Effector CD8-positive, alpha-beta T cell (primary cell): ENCODE data around the gene SPHK2.
A peak's percentile ranks its signal among the peaks of the same experiment; 100 is the strongest.
"Not testable (repeated sequence)": the region's sequence is repeated elsewhere in the genome, so short reads cannot be mapped to it uniquely, and the experiment has no call there.

Experiments
- DNase-seq: peaks from one replicate; lab custom pipeline; 2025; lab: John Stamatoyannopoulos, UW

Gene SPHK2

DNA sequence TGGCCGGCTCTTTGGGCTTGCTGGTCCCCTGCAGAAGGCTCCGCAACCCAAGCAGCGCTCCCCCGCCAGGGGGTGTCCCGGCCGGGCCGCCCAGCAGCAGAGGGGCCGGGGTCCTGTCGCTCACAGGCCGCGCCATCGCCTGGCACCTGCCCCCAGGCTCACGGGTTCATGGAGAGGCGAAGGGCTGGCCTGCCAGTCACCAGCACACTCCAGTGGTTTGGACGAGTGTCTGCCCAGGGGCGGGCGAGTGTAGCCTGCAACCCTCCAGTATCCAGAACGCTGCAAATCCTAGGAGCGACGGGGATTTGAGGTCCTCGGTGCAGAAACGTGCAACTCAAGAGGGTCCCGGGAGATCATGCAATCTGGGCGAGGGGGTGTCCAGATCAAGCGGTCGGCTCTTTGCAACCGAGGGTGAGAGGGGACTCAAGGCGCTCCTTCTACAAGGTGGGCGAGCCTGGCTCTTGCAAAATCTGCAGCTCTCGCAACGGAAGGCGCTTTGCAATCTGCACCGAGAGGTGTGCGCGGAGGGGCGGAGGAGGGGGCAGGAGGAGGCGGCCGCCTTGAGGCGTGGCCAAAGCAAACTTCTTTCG is 17.6 kb downstream of the SPHK2 start, which contains the start of gene DBP:
DBP (minus strand) TSS at position 521 of the 590 bp plus-strand sequence; CDS start at position 136, 385 bp downstream.
- DNase-seq: no peak

DNA sequence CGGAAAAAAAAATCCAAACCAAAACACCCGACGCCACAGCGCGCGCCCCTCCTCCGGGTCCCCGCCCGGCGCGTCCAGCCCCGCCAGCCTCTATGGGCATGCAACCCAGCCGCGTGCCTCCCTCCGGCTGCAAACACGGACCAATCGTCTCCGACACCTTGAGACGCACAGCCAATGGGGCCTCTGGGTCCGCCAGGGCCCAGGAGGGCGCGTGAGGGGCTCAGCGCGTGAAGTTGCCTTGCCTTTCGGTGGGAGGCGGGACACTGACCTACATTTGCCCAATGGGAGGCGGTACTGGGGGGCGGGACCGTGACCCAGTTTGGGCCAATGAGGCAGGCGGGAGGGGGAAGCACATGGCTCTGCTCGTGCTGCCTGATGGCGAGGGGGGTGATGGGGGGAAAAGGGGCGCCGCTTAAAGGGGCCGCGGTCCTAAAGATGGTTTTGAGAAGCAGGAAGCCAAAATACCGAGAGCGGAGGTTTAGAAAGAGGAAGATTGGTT is 18.2 kb downstream of the SPHK2 start:
- DNase-seq: peak; percentile 99

DNA sequence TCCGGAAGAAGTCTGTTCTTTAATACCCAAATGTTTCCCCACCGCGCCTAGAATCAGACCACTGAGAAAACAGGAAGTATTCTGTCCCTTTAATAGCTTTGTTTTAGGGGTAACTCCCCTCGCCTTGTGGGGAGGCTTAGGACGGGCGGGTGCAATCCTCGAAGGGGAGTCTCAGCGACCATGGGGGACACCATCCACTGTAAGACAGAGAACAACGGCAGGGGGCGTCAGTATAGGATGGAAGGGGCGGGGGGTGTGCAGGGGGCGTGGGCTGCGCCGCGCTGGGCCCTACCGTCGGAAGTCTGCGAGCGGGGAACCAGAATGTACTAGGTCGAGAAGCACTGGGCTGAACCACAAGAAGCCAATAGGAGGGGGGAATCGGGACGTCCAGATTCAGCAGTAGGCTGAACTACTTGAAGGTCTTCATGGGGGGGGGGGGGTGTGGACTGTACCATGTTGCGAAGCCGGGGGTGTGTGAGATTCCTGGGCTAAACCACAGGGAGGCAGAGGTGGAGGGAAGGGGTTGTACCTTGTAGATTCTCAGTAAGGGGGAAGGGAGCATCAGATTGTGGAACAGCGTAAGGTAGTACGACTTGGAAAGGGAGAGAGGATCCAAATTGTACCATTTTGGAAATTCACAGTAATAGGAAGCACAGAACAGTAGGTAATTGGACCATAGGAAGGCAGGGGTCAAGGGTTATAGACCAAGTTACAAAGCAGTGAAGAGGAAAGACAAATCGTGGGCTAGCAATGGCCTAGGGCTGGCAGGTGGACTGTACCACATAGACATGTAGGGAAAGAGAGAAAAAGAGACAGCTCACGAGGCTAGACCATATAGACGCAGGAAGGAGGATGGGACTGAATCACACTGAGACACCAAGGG is 18.9 kb downstream of the SPHK2 start:
- DNase-seq: peak; percentile 83

DNA sequence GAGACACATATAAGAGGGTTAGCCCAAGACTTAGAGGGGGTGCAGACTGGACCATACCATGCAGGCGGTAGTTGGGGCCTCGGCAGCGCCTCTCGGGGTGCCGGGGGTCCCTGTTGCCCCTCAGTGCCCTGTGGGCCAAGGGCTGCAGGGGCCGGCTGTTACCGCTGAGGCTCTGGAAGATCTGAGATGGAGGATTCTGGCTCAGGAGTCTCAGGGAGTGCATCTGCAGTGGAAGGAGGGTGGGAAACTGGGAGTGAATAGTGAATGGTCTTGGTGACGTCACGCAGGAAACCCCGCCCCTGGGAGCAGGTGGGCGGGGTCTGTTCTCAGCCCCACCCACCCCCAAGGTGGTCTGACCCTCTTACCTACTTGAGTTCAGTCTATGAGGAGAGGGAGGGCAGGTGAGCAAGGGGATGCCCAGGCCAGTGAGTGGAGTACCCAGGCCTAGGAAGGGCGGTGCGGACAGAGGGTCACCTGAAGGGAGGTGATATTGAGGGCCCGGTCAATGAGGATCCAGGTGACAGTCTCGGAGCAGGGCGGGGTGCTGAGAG is 19.6 kb downstream of the SPHK2 start:
- no peak for DNase-seq

DNA sequence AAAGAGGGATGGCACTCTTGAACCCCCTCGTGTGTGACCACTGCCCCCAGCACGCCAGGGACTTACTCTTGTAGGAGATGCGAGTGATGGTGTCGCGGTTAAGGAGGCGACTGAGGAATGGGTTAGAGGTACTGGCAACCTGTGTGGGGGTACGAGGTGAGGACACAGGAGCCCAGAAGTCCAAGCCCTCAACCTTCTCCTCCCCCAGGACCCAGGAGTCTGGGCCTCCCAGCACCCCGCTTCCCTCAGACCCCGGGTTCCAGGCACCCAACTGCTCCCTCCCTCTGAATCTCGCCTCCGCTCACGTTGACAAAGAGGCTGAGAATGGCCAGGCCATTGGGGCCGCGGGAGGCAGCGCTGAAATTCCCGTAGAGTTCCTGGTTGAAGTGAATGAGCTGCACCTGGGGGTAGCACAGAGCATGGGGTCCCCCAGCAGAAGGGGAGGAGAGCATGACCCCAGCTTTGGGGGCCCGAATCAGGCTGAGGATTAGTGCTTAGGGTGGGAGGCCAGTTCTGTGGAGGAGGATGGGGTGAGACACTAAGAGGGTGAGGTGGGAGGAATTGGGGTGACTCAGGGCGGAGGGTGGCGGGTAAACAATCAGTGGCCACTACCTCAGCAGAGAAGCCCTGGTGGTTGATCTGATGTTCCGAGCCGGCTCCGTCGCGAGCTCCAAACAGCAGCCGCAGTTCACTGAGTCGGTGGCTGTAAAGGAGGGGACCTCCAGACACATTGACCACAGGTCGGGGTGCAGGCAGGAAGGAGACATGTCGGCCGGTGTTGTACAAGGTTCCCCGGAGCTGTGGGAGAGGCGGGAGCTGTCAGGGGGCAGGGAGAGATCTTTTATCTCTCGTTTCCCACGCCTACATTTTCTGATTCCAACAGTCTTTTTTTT is 20.4 kb downstream of the SPHK2 start:
- DNase-seq: no peak

DNA sequence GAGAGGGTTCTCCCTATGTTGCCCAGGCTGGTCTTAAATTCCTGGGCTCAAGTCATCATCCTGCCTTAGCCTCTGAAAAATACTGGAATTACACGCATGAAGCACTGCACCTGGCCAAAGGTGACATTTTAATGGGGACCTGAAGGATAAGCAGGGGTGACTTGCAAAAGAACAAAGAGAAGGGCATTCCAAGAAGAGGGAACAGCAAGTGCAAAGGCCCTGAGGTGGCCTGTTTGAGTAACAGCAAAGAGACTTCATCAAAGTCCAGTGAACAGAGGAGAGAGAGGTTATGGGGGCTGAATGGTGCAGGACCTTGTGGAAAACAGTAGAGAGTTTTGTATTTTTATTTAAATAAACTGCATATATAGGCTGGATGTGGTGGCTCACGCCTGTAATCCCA is 22.5 kb downstream of the SPHK2 start:
- no peak for DNase-seq

DNA sequence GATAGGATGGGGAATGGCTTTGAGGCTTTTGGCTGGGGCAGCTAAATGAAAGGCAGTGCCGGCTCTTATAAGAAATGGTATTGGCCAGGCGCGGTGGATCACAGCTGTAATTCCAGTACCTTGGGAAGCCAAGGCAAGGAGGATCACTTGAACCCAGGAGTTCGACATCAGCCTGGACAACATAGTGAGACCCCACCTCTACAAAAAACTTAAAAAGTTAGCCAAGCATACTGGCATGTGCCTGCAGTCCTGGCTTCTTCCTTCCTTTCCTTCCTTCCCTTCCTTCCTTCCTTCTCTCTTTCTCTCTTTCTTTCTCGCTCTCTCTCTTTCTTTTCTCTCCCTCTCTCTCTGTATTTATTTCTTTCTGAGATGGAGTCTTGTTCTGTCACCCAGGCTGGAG is 23.6 kb downstream of the SPHK2 start:
- DNase-seq: no peak

DNA sequence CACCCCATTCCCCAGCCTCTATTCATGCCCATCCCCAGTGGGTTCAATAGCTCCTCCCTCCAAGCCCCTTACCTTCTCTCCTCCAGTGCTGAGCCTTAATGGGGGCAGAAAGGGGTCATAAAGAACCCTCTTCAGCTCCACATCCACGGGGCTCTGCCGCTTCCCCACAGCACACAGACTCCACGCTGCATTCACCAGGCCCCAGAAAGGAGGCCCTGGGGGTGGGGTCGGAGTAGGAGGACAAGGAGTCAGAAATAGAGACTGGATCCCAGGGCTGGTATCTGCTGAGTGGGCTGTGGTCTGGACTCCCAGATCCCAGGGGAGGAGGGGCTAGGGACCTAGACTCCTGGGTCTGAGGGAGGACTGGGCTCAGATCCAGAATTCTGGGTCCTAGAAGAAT is 25.0 kb downstream of the SPHK2 start:
- no peak for DNase-seq

DNA sequence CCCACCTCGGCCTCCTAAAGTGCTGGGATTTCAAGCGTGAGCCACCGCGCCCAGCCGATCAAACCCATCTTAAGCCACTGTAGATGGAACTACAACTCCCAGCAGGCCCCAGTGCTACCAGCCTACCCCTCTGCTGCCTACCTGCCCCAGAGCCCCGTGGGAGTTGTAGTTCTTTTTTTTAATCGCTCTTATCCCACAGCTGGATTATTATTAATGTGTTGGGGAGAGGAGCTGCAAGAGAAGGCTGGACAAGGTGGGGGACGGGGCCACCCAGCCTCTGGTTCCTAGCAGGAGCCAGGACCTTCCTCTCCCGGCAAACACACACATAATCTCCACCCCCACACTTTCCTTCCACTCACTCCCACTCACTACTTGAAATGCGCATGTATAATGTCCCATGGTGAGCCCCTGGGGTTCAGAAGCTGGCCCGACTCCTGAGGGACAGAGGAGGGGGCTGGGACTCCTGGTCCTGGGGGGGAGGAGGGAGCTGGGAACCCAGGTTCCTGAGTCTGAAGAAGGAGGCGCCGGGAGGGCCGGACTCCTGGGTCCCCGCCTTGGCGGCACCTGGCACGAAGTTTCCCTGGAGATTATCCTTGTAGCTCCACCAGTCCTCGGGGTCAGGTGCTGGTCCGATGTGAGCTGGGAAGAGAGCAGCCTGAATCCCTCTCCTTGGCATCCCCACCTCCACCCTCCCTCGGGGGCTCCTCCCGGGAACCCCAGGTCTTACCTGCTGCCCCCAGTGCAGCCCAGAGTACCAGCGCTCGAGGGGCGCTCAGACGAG is 25.7 kb downstream of the SPHK2 start:
- peak; percentile 60 for DNase-seq

DNA sequence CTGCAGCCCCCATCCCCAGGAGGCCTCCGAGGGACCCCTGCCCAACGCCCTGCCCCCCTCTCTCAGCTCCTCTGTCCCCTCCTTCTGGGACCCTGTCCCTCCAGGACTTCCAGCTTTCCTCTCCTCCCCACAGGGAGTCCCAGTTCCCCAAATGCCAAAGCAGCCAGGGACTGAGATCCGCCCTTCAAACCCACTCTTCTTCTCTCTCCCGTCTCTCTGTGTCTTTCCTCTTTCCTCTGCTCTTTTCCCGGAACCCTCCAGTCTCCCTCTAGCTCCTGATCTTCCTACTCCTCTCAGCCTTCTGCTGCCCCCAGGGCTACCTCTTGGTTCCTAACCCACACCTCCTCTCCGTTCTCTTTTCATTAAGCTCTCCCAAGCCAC is 26.3 kb downstream of the SPHK2 start:
- no peak for DNase-seq

DNA sequence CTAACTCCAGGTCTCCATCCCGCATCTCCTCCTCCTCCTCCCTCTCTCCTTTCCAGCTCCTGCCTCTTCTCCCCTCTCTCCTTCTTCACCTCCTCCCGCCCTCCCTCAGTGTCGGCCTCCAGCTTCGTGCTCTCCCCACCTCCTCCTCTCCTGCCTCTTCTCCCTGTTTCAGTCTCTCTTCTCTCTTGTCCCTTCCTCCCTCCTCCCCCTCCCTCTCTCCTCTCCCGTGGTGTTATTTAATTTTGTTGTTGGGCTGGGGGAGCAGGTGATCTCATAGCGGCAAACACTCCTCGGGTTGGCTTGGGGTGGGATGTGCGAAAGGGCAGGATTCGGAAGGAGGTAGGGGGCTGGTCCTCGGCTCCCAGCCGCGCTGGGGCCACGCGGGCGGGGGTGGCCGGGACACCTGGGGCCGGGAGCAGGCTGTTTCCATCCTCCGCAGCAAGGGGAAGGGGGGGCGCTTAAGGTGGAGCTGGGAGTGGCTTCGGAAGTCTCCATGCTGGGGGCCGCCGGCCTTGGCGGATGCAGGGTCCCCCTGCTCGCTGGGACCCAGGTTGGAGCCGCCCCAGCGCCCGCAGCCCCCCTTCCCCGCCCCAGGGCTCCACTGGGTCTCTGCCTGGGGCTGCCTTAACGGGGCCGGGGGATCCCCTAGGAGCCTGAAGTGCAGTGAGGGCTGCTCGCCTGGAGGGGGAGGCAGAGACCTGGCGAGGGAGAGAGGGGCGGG is 26.9 kb downstream of the SPHK2 start, which contains the start of gene CA11:
CA11 (minus strand) TSS at position 187 of the 721 bp plus-strand sequence. CDS start 555 bp downstream, outside the sequence.
- peak; percentile 89 for DNase-seq

DNA sequence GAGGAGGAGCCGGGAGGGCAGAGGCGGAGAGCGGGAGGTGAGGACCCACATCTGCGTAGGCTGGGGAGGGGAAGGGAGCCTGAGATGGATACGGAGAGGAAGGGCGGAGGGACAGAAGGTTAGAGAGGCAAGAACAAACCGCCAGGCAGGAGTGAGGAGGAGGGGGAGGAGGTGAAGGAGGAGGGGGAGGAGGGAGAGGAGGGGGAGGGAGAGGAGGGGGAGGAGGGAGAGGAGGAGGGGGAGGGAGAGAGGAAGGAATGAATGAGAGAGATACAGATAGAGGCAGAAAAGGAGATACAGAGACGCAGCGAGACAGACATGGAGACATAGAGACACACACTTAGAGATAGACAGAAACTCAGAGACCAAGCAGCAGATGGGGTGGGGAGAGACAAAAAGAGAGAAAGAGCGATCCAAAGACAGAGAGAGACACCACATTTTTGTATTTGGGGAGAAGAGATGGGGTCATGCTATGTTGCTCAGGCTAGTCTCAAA is 27.5 kb downstream of the SPHK2 start:
- no peak for DNase-seq

DNA sequence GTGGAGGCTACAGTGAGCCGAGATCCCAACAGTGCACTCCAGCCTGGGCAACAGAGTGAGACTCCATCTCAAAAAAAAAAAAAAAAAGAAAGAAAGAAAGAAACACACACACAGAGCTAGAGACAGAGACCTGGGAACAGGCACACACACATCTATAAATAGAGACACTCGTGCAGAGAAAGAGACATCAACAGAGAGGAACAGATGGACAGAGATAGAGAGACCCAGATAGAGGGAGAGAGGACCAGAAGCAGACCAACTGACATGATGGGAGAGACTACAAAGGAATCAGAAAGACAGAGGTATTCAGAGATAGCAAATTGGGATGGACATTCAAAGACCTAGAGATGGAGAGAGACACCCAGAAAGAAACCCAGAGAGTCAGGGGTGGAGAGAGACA is 28.8 kb downstream of the SPHK2 start:
- DNase-seq: no peak

DNA sequence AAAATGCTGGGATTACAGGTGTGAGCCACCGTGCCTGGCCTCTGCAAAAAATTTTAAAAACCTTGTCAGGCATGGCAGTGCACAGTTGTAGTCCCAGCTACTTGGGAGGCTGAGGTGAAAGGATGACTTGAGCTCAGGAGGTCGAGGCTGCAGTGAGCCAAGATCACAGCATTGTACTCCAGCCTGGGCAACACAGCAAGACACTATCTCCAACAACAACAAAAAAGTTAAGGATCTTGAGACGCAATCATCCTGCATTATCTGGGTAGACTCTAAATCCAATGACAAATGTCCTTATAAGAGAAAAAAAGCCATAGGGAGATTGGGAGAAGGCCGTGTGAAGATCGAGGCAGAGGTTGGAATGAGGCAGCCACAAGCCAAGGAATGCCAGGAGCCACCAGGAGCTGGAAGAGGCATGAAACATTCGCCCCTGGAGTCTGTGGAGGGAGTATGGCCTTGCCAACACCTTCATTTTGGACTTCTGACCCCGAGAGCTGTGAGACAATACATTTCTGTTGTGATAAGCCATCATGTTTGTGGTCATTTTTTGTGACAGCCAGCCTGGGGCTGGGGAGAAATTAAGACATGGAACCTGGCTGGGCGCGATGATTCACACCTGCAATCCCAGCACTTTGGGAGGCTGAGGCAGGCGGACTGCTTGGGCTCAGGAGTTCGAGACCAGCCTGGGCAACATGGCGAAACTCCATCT is 31.8 kb downstream of the SPHK2 start:
- DNase-seq: no peak

DNA sequence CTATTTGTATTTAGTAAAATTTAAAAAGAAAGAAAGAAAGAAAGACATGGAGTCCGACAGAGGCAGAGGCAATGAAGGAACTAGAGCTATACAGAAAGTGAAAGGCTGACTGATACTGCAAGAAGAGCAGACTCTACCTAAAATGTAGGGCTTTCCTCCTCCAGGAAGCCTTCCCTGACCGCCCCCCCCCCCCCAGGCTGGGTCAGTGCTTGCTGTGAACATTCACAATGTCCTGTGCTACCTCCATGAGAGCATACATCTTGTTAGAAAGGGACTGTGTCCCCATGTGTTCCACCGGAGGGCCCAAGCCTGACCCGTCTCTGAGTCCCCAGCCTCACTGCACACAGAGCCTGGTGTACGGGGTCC is 32.4 kb downstream of the SPHK2 start:
- DNase-seq: no peak

DNA sequence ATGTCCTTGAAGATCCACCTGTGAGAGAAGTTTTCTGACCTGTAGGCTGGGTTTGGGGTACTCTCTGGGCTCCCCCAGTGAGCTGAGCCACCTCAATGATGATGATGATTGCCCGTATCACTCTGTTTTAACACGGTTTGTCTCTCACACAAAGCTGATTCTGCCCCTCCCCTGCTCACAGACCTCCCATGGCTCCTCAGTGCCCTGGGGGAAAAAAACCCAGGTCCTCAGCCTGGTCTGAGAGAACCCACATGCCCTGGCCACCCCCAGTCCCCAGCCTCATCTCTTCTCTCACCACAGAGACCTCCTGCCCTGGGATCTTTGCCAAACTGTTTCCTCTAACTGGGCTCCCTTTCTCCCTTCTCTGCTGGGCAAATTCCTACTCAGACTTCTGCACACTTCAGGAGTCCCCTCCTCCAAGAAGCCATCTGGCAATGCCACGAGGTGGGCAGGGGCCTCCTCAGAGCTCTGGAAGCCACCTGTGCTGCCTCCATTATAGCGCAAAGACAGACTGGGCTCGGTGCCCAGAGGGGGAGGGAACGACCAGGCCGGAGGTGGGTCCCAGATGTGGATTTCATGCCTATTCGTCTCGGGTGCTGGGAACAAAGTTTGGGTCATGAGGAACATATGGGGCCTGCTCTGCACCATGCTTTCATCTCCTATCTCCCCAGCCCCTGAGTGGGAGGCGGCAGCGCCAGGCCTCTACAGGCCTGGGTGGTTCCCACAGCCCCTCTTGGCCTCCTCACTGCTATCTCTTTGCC is 35.2 kb downstream of the SPHK2 start:
- DNase-seq: no peak

DNA sequence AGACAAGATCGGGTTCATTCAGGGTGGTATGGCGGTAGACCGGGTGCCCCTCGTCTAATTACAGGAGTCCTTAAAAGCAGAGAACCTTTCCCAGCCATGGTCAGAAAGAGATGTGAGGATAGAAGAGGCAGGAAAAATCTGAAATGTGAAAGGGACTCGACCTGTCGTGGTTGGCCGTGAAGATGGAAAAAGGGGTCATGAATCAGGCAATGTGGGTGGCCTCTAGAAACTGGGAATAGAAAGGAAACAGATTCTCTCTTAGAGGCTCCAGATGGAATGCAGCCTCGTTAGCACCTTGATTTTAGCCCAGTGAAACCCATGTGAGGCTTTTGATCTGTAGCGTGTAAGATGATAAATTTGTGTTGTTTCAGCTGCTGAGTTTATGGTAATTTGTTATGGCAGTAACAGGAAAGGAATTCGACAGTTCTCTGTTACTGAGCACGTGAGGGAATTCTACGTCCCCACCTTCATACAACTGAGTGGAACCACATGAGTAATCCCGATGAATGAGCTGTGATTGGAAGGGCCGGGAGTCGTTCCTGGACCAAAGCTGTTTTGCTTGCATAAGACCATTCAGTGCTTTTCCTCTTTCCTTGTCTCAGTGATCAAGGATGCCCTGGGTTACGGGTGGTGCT is 37.7 kb downstream of the SPHK2 start:
- no peak for DNase-seq

DNA sequence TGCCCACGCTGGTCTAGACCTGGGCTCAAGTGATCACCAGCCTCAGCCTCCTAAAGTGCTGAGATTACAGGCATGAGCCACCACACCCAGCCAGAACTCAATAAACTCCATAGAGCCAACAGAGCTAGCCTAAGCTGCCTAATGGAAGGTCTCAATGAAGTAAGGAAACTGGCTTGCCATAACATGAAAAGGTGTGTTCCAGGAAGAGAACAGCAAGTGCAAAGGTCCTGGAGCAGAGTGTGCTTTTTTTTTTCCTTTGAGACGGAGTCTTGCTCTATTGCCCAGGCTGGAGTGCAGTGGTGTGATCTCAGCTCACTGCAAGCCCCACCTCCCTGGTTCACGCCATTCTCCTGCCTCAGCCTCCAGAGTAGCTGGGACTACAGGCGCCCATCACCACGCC is 38.5 kb downstream of the SPHK2 start:
- DNase-seq: not testable (repeated sequence)
